Stimulated activated CD4-positive, alpha-beta T cell treated with anti-CD3 and anti-CD28 coated beads, Interleukin-1b, Interleukin-23, amount 100 ng/mL, for 24 hours (primary cell): ENCODE data around the gene CALN1.

Source experiments
- DNase-seq, 4 experiments: peaks; one replicate each; pipeline ENCODE4 v3.0.0-alpha.2; 2020; ENCODE audit warnings: low read depth in 4 of 4, low spot score in 1 of 4

CALN1 gene

GRCh38 chr7:71886046-71886445 lies 526.1 kb downstream of the CALN1 start:
- DNase-seq, result no peak

GRCh38 chr7:71885487-71885886 lies 526.7 kb downstream of the CALN1 start:
- DNase-seq, result no peak

GRCh38 chr7:71883415-71883814 lies 528.7 kb downstream of the CALN1 start:
- DNase-seq, result no peak

- no peak for DNase-seq
These were observed 540.7 kb downstream of the CALN1 start for GRCh38 chr7:71871446-71871845.

- no peak for DNase-seq
These were observed 541.3 kb downstream of the CALN1 start for GRCh38 chr7:71870812-71871211.

- no peak for DNase-seq
These were observed 543.3 kb downstream of the CALN1 start for GRCh38 chr7:71868797-71869196.

GRCh38 chr7:71867626-71868025 lies 544.5 kb downstream of the CALN1 start:
- no peak for DNase-seq

GRCh38 chr7:71865172-71865571 lies 547.0 kb downstream of the CALN1 start:
- no peak for DNase-seq

GRCh38 chr7:71864130-71864529 lies 548.0 kb downstream of the CALN1 start:
- no peak for DNase-seq

- no peak for DNase-seq
These were observed 551.6 kb downstream of the CALN1 start for GRCh38 chr7:71860572-71860971.

GRCh38 chr7:71857338-71857737 lies 554.8 kb downstream of the CALN1 start:
- no peak for DNase-seq

GRCh38 chr7:71854546-71855397 lies 557.4 kb downstream of the CALN1 start:
- DNase-seq, result no peak

GRCh38 chr7:71851776-71852498 lies 560.2 kb downstream of the CALN1 start:
- no peak for DNase-seq

GRCh38 chr7:71846160-71846559 lies 566.0 kb downstream of the CALN1 start:
- no peak for DNase-seq

- DNase-seq, result no peak
These were observed 568.5 kb downstream of the CALN1 start for GRCh38 chr7:71843676-71844075.

GRCh38 chr7:71842786-71843185 lies 569.4 kb downstream of the CALN1 start:
- DNase-seq, result no peak

GRCh38 chr7:71842381-71842780 lies 569.8 kb downstream of the CALN1 start:
- no peak for DNase-seq

- DNase-seq, result no peak
These were observed 577.1 kb downstream of the CALN1 start for GRCh38 chr7:71835056-71835455.

GRCh38 chr7:71829515-71829914 lies 582.6 kb downstream of the CALN1 start:
- no peak for DNase-seq

GRCh38 chr7:71828361-71828760 lies 583.8 kb downstream of the CALN1 start:
- DNase-seq, result no peak

- no peak for DNase-seq
These were observed 586.0 kb downstream of the CALN1 start for GRCh38 chr7:71826141-71826540.

GRCh38 chr7:71824006-71824760 lies 588.0 kb downstream of the CALN1 start:
- no peak for DNase-seq
